Activated naive CD4-positive, alpha-beta T cell treated with anti-CD3 and anti-CD28 coated beads for 36 hours (primary cell): ENCODE measurements around the gene CYBC1. TPM values are rescaled to one million over a fixed set of nuclear protein-coding genes. Genes with fewer than 3 reads are reported as not detected.
A peak's percentile ranks its signal among the peaks of the same experiment; 100 is the strongest.

Experiments used
- CTCF ChIA-PET: fragments of 350-600 bp; sonication (Branson Sonifier 250); formaldehyde crosslinking; loops from one replicate; lab custom pipeline; 2021; ENCODE audit warnings: antibody characterized with exemption; lab: Charles Lee
- DNase-seq: peaks from one replicate; pipeline ENCODE4 v3.0.0-alpha.2; 2020
- H3K27ac Mint-ChIP-seq: one replicate; pipeline ENCODE4 v1.8.0; 2021; ENCODE audit warnings: mild to moderate bottlenecking, mixed read lengths
- H3K27me3 Mint-ChIP-seq: one replicate; pipeline ENCODE4 v1.8.0; 2021; ENCODE audit warnings: low read depth, mixed read lengths
- H3K36me3 Mint-ChIP-seq: one replicate; pipeline ENCODE4 v1.8.0; 2021; ENCODE audit warnings: low read depth, mixed read lengths
- H3K4me1 Mint-ChIP-seq: one replicate; pipeline ENCODE4 v1.8.0; 2021; ENCODE audit warnings: low read depth, mixed read lengths
- H3K4me3 Mint-ChIP-seq: one replicate; pipeline ENCODE4 v1.8.0; 2021; ENCODE audit warnings: mild to moderate bottlenecking, moderate library complexity, mixed read lengths
- H3K9me3 Mint-ChIP-seq: one replicate; pipeline ENCODE4 v1.8.0; 2021; ENCODE audit warnings: mixed read lengths
- intact Hi-C: fragments of 100-400 bp; cut with micrococcal nuclease; formaldehyde crosslinking; loops from one replicate; pipeline ENCODE4 v1.15.1; 2023
- total RNA-seq, 2 experiments: library from RNA; stranded (reverse); gene quantifications; one replicate each; pipeline ENCODE4 v1.2.3, GENCODE V29; 2021

The CYBC1 gene
- 100 to 1,000 TPM; 292 to 294 TPM for total RNA-seq

DNA sequence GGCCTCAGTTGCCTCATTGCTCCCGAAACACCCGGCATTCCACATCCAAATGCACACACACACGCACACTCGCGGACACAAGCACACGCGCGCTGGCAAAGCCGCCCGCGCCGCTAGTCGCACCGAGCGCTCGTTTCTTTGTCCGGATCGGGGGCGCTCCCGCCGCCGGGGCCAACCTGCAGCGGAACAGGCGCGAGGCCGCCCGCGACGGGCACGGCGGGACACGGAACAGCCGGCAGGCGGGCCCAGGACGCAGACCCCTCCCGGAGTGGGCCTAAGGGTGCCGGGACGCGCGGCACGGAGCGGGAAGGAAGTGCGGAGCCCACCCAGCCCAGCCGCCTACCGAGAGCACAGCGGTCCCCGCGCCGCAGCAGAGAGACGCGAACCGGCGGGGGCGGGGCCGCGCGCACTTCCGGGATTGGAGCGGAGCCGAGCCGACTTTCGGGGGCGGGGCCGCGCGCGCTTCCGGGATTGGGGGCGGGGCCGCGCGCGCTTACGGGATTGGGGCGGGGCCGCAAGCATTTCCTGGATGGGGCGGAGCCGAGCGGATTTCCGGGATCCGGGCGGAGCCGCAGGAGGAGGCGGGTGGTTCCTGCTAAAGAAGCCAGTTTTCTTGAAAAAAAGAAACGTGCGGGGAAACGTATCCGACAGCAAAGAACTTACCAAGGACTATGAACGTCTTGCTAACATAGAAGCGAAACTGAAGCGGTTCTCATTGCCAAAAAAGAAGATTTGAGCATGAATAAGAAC, at the start of gene CYBC1:
Gene CYBC1, minus strand, starts transcription at position 396 of the 750 bp plus-strand sequence. CDS start 1,498 bp downstream, outside the sequence.
- Mint-ChIP-seq H3K9me3 (peaks cover 3% of the 10 kb centered on the region), H3K36me3 (peaks cover 36% of the 10 kb centered on the region), H3K4me3 (peak within 1 kb of the TSS; percentile 94), H3K27me3 (no peaks in the 10 kb centered on the region), H3K27ac (peak within 1 kb of the TSS; percentile 99), H3K4me1 (peaks cover 41% of the 10 kb centered on the region)
- DNase-seq = peak; percentile 97
- CTCF ChIA-PET = interaction anchor here (1.3 to 1.5 kb wide), 2 partner anchors 23 to 215 kb away, joined by 4 to 5 read pairs; no protein-coding TSS in a partner anchor
- intact Hi-C loops = loop anchor here (1.0 to 2.0 kb wide), 5 partner anchors 8 to 198 kb away; partner anchors contain the start of genes FOXK2, NARF and WDR45B

- no peaks in the 10 kb centered on the region for H3K36me3 Mint-ChIP-seq
Observed at GRCh38 chr17:82497483-82498405, 47.2 kb upstream of the CYBC1 start.

GRCh38 chr17:82496529-82497434, 46.2 kb upstream of the CYBC1 start:
- Mint-ChIP-seq H3K27ac (no peak overlapping the region), H3K36me3 (no peaks in the 10 kb centered on the region), H3K27me3 (no peaks in the 10 kb centered on the region), H3K4me1 (peaks cover 21% of the 10 kb centered on the region), H3K4me3 (peak overlapping the region; percentile 81), H3K9me3 (no peaks in the 10 kb centered on the region)
- DNase-seq = peak; percentile 92
- intact Hi-C loops = loop anchor here (1.0 to 10.0 kb wide), 4 partner anchors 22 to 368 kb away; partner anchors contain the start of genes FOXK2 and TBCD
- CTCF ChIA-PET = interaction anchor here (0.7 to 0.8 kb wide), 2 partner anchors 56 to 466 kb away, joined by 3 read pairs; no protein-coding TSS in a partner anchor

More at GRCh38 chr17:82497483-82498405, 47.2 kb upstream of the CYBC1 start:
- peak; percentile 57 for DNase-seq
- Mint-ChIP-seq H3K27me3 (no peaks in the 10 kb centered on the region), H3K9me3 (no peaks in the 10 kb centered on the region), H3K4me1 (peaks cover 21% of the 10 kb centered on the region), H3K27ac (peak overlapping the region; percentile 82), H3K4me3 (peak overlapping the region; percentile 81)
- CTCF ChIA-PET = interaction anchor here (0.5 to 0.7 kb wide), 3 partner anchors 9 to 55 kb away, joined by 3 read pairs; no protein-coding TSS in a partner anchor
- intact Hi-C loops = loop anchor here (1.0 to 10.0 kb wide), 4 partner anchors 21 to 367 kb away; partner anchors contain the start of genes FOXK2 and TBCD

DNA sequence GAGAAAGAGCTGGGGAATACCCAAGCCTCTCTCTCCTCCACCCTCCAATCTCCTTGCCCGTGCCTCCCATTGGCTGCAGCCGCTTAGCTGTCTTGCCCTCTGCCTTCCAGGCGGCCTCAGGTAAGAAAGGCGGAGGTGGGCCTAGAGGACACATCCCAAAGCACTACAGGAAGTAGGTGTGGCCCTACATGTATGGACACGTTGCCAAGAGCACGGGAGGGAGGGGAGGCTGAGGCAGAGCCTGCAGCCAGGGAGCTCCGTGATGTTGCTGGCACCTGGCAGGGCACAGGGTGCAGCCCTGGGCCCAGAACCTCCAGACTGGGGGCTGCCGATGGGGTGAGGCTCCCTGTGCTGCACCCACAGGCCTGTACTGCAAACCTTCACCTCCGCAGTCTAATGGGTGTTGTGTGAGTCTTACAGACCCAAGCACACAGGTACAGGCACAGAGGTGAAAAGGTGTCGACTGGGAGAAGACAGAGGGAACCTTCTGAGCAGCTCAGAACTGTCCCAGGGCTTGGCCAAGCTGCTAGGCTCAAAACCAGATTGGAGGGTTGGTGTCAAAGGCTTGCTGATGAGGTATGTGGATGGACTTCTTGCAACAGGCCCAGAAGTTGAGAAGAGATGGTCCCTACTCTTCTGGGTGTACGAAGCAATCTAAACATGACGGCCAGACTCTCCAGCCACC, 45.4 kb upstream of the CYBC1 start:
- H3K4me1 Mint-ChIP-seq = peaks cover 21% of the 10 kb centered on the region
- H3K4me3 Mint-ChIP-seq = peak overlapping the region; percentile 81
- H3K27me3 Mint-ChIP-seq = no peaks in the 10 kb centered on the region
- intact Hi-C loops = loop anchor here (2.0 to 10.0 kb wide), 3 partner anchors 23 to 369 kb away; partner anchors contain the start of genes FOXK2 and TBCD
- H3K27ac Mint-ChIP-seq = peak overlapping the region; percentile 50
- H3K9me3 Mint-ChIP-seq = no peaks in the 10 kb centered on the region
- peak; percentile 26 for DNase-seq
- CTCF ChIA-PET = interaction anchor here (0.6 to 1.4 kb wide), 6 partner anchors 23 to 465 kb away, joined by 3 to 5 read pairs (median 3); partner anchors contain the start of gene FOXK2
- H3K36me3 Mint-ChIP-seq = no peaks in the 10 kb centered on the region

DNA sequence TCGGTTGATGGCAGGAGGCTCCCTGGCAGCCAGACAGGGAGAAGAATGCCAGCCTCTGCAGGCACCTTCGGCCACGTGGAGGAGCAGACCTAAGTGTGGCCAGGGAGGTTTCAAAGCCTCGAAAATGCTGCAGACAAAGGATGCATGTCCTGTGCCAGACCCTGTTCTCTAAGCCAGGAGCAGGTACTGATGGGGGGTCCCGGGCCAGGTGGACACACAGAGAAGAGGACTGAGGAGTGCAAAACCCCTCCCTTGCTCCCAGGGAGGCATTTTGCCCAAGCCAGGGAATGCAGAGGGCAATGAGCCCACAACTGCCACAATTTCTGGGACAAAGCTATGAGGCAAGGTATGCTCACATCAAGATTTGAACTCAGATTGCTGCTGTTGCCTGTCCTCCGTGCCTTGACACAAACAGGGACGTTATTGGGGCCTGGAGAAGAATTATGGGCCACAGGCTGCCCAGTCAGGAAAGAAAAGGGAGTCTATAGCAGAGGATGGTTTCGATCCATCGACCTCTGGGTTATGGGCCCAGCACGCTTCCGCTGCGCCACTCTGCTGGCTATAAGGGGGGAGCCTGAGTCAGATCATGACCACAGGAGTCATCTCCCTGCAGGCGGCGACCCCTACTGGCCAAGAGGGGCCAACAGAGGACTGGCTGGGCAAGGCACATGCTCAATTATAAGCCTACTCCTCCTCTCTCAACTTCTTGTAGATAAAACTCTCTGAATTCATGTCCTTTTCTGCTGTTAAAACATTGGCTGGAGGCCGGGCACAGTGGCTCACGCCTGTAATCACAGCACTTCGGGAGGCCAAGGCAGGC, 43.9 kb upstream of the CYBC1 start:
- CTCF ChIA-PET = interaction anchor here (0.8 to 1.4 kb wide), 4 partner anchors 9 to 144 kb away, joined by 3 to 4 read pairs (median 3); no protein-coding TSS in a partner anchor
- Mint-ChIP-seq H3K27me3 (no peaks in the 10 kb centered on the region), H3K4me3 (peak overlapping the region; percentile 70), H3K4me1 (peaks cover 21% of the 10 kb centered on the region), H3K36me3 (no peaks in the 10 kb centered on the region), H3K9me3 (no peaks in the 10 kb centered on the region), H3K27ac (peak overlapping the region; percentile 81)
- DNase-seq = peak; percentile 94
- intact Hi-C loops = loop anchor here (1.0 to 10.0 kb wide), 7 partner anchors 36 to 370 kb away; partner anchors contain the start of genes HEXD, NARF, OGFOD3 and TBCD

GRCh38 chr17:82493226-82493781, 42.8 kb upstream of the CYBC1 start:
- no peaks in the 10 kb centered on the region for H3K9me3 Mint-ChIP-seq
- no peaks in the 10 kb centered on the region for H3K27me3 Mint-ChIP-seq
- no peak overlapping the region for H3K27ac Mint-ChIP-seq
- intact Hi-C loops = loop anchor here (10.0 kb wide), 2 partner anchors 261 to 371 kb away; partner anchors contain the start of gene TBCD
- no peaks in the 10 kb centered on the region for H3K36me3 Mint-ChIP-seq
- CTCF ChIA-PET = interaction anchor here (0.6 to 1.3 kb wide), 4 partner anchors 40 to 974 kb away, joined by 3 to 4 read pairs (median 4); no protein-coding TSS in a partner anchor
- no peak for DNase-seq
- H3K4me1 Mint-ChIP-seq = peaks cover 21% of the 10 kb centered on the region
- H3K4me3 Mint-ChIP-seq = no peak overlapping the region

DNA sequence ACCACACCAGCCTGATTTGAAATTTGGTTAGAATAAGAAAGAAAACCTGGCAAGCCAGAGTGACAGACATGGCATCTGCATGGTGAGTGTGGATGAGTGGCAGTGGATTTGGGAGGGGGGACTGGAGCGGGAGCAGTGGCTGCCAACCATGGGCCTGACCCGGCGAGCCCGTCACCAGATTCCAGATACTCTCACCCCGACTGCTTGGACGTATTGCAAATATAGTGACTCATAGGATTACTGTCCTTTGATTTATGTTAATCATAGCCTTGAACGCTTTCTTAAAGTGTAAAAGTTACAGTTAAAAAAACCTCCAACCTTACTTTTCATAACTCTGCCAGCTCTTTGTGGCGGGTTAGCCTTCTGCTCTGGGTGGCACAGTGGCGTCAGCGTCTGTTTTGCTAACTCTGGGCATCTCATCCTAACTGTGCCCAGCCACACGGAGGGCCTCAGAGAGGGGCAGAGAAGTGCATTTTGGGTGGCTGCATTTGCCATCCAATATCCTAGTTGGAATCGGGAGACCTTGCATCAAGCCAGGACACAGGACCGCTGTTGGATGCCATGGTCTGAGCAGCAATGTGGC, 42.2 kb upstream of the CYBC1 start:
- Mint-ChIP-seq H3K9me3 (no peaks in the 10 kb centered on the region), H3K4me3 (no peak overlapping the region), H3K27me3 (no peaks in the 10 kb centered on the region), H3K36me3 (peaks cover 1% of the 10 kb centered on the region), H3K4me1 (peaks cover 17% of the 10 kb centered on the region), H3K27ac (no peak overlapping the region)
- intact Hi-C loops = loop anchor here (10.0 kb wide), 2 partner anchors 262 to 372 kb away; partner anchors contain the start of gene TBCD
- CTCF ChIA-PET = no interaction called here
- DNase-seq = no peak

- H3K4me3 Mint-ChIP-seq = no peak overlapping the region
Observed at GRCh38 chr17:82491533-82491932, 41.0 kb upstream of the CYBC1 start.

DNA sequence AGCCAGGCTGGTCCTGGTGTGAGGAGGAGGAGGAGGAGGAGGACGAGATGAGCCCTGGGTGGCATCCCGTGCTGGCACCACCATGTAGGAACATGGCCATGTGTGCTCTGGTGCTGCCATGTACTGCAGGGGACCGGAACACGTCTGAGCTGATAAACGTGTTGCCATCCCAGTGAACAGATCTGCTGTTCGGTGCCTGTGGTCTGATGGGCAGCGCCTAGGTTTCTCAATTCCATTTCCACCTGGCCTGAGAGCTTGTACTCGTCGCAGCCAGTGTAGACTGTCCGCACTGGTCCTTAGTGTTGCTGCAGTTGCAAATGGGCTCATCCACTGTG, 40.6 kb upstream of the CYBC1 start:
- Mint-ChIP-seq H3K4me1 (peaks cover 11% of the 10 kb centered on the region), H3K4me3 (no peak overlapping the region), H3K27me3 (no peaks in the 10 kb centered on the region), H3K36me3 (peaks cover 2% of the 10 kb centered on the region), H3K27ac (no peak overlapping the region), H3K9me3 (no peaks in the 10 kb centered on the region)
- DNase-seq = no peak
- CTCF ChIA-PET = no interaction called here
- intact Hi-C loops = loop anchor here (10.0 kb wide), 2 partner anchors 264 to 374 kb away; partner anchors contain the start of gene TBCD

More at GRCh38 chr17:82491533-82491932, 41.0 kb upstream of the CYBC1 start:
- Mint-ChIP-seq H3K27ac (no peak overlapping the region), H3K27me3 (no peaks in the 10 kb centered on the region), H3K9me3 (no peaks in the 10 kb centered on the region), H3K36me3 (peaks cover 2% of the 10 kb centered on the region), H3K4me1 (peaks cover 13% of the 10 kb centered on the region)
- CTCF ChIA-PET = interaction anchor here (0.6 kb wide), 1 partner anchor 144 kb away, joined by 3 read pairs; no protein-coding TSS in a partner anchor
- intact Hi-C loops = loop anchor here (10.0 kb wide), 2 partner anchors 263 to 373 kb away; partner anchors contain the start of gene TBCD
- DNase-seq = no peak
